AG08396 (cell line): ENCODE measurements around the gene SMOC1.

Source experiments
- DNase-seq: peaks from one replicate; pipeline ENCODE4 v3.0.0; 2012; ENCODE audit warnings: low spot score, mixed read lengths

The SMOC1 gene

DNA sequence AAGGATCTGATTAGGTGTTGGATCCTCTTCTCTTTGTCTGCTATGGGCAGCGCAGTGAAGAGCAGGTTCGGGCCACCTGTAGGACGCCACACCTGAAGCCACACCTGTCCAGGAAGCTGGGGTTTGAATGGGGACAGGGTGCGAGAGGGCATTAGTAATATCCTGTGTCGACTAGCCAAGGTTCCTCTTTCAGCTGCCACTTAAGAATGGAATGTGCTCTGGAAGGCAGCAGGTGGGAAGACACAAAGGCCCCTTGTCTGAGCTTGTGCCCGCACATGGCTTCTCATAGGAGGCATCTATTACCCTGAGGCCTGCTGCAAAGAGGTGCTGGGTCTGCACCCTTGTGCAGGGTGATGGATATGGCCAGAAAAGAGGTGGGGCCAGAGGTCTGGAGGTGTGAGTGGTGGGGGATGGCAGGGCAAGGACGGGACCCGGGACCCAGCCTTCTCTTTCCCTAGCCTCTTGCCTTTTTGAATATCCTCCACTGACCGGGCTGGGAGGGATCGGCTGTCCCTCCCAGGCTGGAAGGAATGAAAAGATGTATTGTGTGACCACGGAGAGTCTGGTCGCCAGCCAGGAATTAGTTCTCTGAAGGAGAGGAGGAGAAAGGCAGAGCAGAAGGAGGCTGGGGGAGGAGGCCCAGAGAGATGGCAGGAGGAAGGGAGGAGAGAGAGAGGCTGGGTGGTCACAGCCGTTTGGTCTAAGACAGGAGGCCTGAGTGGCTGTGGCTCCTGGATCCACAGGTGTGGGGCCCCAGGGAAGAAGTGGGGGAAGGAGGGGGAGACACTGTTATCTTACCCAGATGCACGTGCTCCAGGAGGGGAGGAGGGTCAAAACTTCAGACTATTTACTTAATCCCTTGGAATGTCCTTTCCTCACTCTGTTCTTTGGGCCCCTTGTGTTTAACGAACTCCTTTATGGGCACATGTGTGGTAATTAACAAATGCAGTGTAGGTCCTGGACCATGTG, 101.5 kb downstream of the SMOC1 start:
- no peak for DNase-seq

DNA sequence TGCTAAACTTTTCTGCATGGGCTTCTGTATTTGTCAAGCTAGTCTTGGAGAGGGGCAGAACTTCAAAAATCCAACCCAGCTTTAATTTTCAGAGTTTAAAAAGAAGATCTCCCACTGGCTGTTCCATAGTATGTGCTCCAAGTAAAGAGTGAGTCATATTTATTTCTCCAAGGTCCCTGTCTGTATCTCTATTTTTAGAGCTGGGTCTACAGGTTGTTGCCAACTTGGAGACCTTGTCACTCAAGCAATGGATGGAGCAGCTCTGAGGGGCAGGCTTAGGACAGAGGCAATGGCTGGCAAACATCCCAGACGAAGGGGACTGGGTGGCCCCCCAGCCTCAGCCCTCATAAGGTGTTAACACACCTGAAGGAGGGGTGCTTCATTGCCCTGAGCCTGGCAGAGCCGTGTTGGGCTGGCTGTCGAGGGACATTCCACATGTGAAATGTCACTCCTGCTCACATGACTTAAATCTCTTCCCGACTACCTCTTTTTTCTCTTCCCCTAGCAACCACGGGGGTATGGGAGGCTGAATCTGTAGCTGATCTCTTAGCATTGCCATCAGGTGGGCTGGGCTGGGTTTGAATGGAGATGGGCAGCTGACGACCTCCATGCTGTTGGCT, 103.1 kb downstream of the SMOC1 start:
- no peak for DNase-seq

DNA sequence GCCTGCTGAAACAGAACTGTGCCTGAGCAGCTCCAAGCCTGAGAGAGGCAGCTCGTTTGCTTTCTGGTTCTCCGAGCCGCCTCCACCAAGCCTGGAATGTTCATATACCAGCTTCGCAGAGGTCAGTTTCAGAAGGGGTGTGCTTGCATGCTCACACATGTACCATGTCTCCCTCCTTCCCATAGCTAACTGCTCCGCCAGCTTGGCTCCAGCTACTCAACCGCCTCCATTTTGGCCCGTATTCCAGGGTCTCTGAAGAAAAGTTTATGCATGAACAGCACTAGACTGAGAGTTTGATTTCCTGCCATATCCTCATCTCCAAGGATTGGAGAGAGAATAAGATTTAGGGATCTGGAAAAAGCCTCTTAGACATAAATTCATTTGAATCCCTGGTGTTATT, 103.7 kb downstream of the SMOC1 start:
- DNase-seq: no peak

DNA sequence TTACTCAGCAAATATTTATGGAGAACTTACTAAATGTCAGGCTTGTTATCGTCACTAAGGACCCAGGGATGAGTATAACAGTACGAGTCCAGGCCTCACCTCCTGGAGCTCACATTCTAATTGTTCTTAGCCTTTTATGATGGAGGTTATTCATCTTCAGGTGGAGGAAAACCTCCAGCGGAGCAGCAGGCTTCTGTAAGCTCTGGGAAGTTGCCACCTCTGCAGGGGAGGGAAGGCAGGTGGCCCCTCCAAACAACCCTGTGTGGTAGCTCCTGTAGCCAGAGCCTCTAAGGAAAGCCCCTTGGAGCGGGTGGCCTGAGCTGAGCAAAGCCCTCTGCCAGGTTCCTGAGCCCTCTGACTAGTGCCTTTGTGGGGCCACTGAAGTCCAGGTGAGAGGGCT, 104.1 kb downstream of the SMOC1 start:
- DNase-seq: no peak

DNA sequence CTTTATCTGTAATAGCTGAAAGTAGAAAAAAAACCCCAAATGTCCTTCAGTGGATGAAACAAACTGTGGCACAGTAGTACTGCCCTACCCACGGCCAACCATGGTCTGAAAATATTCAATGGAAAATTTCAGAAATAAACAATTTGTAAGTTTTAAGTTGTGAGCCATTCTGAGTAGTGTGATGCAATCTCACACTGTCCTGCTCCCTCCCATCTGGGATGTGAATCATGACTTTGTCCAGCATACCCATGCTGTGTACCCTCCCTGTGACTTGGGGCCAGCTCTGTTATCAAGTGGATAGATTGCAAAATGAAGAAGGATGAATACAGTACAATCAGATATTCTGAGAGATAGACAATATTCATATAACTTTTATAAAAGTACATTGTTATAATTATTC, 106.2 kb downstream of the SMOC1 start:
- DNase-seq: no peak

DNA sequence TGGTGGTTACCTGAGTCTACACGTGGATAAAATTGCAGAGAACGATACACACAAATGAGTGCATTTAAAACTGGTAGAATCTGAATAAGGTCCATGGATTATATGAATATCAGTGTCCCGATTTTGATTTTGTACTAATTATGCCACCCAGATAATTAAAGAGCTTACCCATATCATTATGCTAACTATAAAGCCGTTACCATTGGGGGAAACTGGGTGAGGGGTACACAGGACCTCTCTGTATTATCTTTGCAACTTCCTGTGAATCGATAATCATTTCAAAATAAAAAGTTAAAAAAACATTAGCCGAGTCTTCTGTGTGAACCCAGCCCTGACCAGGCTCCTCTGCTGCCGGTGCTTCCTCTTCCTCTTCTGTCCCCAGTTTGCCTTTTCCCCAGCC, 107.1 kb downstream of the SMOC1 start:
- DNase-seq: no peak

DNA sequence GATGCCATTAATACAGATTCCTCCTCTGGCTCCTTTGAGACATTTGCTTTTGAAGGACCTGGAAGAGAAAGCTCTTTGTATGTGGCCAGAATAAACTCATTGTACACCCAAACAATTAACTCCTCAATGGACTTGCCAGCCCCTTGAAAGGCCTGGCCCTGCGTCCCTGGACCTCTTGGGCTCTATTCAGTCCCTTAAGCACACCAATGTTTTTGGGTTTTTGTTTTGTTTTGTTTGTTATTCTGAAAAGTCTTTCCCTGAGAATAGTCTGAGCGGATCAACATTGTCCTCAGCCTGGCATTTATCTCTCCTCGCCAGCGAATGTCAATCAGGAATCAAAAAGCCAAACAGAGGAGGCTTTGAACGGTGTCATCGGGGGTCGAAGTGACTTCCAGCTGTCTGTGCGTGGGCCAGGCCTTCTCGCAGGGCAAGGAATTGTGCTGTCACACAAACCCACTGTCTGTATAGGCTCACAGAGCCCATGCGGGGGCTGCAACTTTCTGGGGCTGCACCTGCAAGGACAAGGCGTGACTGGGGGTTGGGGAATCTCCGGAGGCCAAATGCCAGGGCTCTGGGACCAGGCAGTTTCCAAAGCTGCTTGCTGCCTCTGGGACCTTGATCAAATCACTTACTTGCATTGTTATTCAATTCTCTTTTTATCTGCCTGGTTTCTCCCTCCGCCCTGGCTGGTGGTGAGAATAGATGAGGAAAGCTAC, 108.3 kb downstream of the SMOC1 start:
- DNase-seq: no peak

DNA sequence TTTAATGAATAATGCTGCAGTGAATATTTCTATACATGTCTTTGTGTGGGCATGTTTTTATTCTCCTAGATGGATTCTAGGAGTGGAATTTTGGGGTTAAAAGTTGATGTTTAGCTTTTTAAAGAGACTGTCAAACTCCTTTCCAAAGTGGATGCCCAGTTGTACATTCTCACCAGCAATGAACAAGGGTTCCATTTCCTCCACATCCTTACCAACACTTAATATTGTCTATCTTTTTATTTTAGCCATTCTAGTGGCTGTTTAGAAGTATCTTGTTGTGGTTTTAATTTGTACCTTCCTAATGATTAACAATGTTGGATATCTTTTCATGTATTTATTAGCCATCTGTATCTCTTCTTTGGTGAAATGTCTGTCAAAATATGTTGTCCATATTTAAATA, 109.8 kb downstream of the SMOC1 start:
- no peak for DNase-seq

DNA sequence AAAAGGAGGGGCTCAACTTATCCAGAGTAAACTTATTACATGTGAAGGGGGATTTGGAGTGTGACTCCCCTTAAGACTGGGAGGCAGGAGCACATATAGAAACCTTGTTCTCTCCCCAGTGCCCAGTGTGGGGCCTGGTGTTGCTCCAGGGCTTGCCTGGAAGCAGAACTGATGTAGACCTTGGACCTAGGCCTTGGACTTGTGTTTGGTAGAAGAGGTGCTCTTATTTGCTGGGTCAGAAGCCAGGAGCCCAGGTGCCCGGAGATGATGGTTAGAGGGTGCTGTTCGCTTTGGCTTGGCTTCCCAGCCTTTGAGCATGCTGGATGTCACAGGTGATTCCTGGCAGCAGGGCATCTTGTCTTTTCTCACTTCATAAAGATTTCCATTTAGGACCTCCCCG, 110.4 kb downstream of the SMOC1 start:
- DNase-seq: no peak

DNA sequence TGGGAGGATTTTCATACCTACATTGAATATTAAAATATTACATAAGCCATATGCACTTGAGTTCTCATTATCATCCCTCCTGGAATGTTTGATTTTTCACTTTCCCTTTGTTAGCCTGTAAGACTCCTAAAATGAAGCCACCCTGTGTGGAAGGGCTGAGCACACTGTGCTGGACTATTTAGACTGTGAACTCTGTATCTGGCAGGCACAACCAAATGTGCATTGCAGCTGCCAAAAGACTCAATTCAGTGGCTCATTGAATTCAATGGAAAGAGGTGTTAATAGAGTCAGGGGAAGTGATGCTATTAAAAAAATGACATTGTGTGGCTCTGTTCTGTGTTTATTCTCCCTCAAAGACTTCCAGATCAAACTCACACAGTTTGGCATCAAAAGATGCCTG, 111.1 kb downstream of the SMOC1 start:
- no peak for DNase-seq

DNA sequence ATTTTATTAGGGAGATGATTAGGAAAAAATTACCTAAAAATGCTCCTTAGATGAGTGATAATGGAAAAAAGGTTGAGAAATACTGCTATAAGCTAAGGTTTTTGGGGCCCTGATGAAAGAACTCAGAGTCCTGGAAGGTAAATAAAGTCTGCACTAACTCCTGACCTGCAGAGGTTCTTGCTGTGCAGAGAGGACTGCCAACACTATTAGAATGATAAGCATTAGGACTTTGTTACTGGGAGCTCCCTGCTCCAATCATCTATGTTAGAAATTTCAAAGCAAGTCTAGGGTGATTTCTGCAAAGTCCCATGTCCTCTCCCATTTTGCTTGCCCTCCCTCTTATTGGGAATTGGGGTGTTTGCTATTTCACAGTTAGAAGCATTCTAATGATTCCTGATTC, 112.2 kb downstream of the SMOC1 start:
- no peak for DNase-seq

DNA sequence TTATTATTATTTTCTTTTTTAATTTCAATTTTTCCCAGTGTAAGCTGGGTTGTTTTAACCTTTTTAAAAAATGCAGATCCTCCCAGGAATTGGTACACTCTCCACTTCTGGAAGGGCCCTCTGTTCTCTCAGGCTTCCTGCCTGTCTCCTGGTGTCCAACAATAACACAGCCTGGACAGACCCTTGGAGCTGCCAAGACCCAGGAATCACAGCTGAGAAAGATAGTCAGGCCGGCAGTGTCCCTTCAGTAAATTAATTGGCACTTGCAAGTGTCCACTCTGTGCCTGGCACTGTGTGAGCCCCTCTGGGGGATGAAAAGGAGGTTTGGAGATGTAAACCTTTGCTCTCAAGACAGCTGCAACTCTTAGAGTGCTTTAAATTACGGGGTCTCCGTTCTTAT, 113.3 kb downstream of the SMOC1 start:
- DNase-seq: no peak

DNA sequence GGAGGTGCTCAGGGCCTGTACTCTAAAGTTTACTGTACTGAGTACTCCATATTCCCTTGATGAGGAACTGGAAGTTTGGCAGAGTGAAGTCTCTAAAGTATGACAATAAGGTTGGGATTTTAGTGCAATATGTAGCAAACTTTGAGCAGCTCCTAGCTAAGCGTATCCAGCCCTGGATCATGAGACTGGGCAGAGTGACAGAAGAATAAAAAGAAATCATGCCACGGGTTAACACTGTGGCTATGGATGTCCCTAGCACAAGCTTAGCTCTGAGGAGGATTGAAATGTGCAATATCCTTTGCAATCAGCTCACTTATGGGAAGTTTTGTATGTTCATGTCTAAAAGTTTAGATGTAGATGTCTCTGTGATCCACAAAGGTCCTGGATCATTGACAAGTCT, 114.1 kb downstream of the SMOC1 start:
- no peak for DNase-seq

DNA sequence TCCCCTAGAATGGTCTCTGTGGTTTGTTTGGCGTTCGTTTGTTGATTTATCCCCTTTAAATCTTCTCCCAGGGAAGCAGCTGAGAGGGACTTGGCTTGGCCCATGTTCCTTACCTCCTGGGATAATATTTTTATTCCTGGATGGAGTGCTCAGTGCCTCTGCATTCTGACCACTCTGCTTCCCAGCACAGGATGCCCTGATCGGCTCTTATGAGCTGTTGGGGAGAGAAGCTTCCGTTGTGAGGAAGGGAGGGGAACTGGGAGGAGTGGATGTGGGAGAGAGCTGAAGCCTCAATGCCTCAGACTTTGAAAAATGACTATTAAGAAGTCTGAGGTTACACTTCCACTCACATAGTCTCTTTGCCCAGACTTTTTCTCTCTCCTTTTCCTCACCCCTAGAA, 114.8 kb downstream of the SMOC1 start:
- no peak for DNase-seq

DNA sequence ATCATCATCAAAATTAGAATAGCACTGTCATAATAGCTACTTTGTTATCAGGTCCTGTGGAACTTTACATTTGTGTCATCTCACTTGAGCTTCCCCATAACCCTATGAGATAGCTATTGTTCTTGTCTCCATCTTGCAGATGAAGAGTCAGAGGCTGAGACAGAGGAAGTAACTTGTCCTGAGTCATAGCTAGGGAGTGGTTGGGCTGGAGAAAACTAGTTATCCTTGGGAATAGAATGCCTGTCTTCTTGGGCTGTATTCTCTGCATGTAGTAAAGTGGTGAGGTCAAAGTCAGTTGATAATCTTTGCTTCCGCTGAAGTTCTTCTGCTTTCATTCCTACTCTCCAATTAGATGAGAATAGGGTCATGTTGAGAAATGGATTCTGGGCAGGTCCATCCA, 117.0 kb downstream of the SMOC1 start:
- no peak for DNase-seq

DNA sequence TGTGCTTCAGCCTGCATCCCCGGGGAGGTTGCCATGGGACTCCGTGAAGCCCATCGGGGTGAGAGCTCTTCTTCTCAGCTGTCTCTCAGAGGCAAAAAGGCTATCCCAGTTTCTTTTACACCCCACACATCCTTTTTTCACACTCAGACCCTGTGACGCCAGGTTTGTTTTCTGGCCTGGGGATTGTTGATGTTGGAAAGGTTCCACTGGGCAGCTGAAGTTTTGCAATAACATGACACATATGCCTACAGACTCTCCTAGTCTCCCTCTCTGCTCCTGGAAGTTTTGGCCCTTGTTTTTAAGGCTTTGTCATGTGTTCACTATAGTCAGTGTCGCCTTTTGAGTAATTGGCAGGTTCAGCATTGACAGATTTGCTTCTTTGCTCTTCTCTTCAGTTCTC, 118.6 kb downstream of the SMOC1 start:
- DNase-seq: peak; percentile 26

DNA sequence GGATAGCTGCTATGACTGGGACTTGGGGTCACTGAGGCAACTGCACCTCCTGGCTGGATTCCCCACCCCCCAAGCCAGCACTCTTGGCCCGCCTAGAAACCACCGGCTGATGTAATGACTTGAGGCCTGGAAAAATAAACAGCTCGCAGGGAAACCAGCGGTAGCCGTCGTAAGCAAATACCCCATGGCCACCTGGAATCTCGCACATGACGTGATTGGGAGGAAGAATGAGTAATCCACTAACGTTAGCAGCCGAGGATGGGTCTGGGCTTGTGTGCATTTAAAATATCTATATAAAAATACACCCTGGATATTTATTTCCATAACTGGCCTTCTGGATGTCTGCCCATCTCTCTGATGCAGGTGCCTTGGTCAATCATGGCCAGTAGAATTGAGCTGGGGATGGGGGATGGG, 120.1 kb downstream of the SMOC1 start:
- DNase-seq: peak; percentile 59

DNA sequence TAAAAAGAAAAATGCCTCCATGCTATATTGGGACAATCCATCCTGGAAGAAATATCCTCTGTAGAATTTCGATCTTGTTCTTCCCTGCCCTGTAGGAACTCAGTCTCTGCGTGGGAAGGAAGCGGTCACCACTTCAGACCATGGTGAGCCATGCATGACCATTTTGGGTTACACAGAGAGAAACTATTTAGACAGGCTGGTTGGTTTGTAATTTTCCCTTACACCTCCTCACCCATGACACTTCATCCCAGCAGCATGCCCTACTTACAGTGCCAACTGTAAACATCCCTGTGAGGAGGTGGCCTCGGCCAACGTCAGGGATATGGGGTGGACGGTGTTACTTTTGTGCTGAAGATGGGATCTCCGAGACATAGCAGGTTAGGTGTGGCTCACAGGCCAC, 121.4 kb downstream of the SMOC1 start:
- DNase-seq: no peak

DNA sequence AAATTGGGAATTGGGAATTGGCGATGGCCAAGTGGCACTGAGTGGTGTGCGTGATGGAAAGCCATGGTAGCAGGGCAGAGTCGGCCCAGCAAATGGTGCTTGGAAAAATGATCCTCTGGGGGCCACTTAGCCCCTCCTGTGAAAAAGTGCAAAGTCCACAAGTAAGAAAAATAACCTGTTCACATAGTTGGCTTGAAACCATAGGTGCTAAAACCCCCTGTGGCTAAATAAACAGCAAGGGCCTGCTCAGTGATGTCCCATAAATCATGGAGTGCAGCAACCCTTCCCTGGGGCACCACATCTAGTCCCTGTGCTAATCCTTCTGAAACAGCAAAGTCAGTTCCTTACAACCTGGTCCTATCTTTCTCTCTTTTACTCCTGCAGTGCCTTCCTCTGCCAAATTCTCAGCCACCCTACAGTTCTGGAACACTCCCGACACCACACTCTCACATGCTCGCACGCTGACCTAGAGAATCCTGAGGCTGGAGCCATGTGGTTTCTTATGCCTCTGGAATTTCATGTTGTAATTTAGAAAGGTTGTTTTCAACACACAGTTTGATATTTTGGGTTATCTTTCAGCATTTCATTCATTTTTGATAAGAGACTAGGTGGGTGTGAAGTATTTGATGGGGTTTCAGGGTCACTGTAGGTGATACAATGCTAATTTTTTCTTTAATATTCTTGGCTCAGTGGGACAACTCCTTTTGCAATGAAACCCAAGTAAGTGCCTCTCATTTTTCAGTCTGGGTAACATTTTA, 123.6 kb downstream of the SMOC1 start:
- DNase-seq: no peak

DNA sequence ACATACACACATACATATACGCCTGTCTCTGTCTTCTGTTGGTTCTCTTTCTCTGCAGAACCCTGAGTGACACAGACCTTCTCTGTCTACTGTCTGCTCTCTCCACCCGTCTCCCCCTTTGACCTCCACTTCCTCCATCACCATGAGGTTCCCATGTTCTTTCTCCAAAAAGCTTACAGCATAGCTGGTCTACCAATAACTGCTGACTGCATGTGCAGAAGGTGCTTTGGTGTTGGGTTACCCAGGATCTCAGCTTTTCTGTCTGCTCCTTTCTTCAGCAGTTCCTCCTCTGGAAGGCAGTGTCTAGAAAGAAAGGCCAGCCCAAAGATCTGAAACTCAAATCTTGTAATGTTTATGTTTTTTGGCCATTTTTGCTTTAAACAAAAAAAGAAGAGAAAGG, 125.6 kb downstream of the SMOC1 start:
- no peak for DNase-seq

DNA sequence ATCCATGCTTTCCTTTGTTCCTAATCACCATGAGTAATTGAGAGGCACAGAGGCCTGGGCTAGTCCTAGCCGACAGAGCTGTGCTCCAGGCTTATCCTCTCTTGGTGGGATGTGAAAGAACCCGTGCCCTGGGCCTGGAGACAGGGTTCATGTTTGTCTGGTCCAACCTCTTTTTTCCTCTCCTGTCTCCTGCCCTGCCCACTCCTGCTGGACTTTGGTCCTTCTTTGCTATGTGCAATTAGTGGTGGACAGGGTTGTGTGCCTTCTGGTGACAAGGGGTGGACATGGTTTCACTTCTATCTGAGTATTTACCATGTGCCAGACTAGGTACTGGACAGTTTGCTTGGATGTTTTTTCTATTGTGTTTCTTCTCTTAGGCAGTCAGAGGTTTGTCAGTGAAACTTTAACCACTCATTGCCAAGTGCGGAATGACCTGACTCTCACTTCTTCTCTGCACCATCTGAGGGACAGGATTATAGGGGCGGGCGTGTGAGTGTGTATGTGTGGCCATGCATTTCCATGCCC, 126.1 kb downstream of the SMOC1 start:
- DNase-seq: no peak

DNA sequence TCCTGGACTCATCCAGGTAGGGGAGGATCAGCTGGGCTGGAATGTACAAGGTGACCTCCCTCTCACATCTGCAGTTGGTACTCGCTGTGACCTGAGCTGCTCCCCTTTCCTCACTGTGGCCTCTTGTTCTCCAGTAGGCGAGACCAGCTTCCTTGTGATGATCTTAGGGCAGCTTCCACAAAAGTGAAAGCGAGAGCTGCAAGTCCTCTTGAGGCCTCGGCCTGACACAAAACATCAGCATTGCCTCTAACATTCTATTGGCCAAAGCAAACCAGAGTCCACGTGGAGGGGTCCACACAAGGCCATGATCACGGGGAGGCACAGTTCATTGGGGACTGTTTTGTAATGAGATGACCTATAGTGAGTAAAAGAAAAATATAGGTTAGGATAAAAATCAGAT, 127.5 kb downstream of the SMOC1 start:
- DNase-seq: no peak
